VCaP (cell line): ENCODE results near the gene MYO5C.
"Not testable (repeated sequence)": the region's sequence is repeated elsewhere in the genome, so short reads cannot be mapped to it uniquely, and the experiment has no call there.

Source experiments
- H3K27ac ChIP-seq: fragments of 450-650 bp; 2 replicates; pipeline ENCODE4 v1.5.1; 2017
- CTCF ChIP-seq: fragments of 450-650 bp; conservative IDR thresholded peaks from 2 replicates; pipeline ENCODE4 v1.5.1; 2017; ENCODE audit warnings: mild to moderate bottlenecking, moderate library complexity

The MYO5C gene

DNA sequence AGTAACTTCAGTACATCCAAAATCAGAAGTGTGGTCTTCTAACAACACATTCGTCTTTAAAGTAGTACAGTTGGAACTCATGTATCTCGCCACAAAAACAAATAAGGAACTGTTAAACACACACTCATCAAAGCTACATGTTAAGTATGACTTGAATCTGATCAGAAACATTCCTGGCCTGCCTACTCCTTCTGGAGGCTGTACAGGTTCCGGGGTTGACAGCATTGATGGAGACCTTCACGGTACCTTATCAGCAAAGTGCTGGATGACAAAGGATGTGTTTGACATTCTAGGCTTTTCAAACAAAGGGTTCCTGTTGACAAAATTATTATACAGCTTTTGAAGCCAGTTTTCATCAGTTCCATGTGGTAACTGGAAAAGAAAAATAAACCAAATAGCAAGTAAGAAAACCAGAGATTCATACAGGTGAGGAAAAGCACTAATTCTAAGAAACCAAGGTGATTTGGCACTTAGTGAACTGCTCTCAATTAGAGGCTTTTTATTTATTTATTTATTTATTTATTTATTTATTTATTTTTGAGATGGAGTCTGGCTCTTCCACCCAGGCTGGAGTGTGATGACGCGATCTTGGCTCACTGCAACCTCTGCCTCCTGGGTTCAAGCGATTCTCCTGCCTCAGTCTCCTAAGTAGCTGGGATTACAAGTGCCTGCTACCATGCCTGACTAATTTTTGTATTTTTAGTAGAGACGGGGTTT is 44.3 kb downstream of the MYO5C start:
- no peak overlapping the region for H3K27ac ChIP-seq
- TF ChIP-seq CTCF = no peak

DNA sequence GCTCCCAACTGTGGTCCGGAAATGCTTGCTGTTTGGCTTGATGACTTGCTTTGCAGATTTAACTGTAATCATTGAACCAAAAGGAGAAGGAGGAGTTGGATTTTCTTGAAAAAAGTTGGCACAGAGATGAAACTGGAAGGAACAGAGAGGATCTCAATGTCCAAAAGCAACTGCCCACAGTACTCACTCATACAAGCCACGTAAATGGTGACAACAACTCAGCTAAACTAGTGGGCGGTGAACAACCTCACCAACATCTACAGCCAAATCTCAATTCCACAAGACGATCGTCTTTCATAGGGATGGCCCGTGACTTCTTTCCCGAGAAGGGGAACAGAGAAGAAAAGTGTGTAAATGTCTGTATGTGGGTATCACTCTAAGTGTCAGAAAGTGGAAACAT is 48.1 kb downstream of the MYO5C start:
- H3K27ac ChIP-seq = no peak overlapping the region
- TF ChIP-seq CTCF = no peak

- no peak for TF ChIP-seq CTCF
- H3K27ac ChIP-seq = no peak overlapping the region
These were observed 48.7 kb downstream of the MYO5C start for GRCh38 chr15:52246686-52247431.

GRCh38 chr15:52243697-52244555 is 51.7 kb downstream of the MYO5C start:
- no peak overlapping the region for H3K27ac ChIP-seq
- no peak for TF ChIP-seq CTCF

- TF ChIP-seq CTCF = no peak
- H3K27ac ChIP-seq = no peak overlapping the region
These were observed 52.3 kb downstream of the MYO5C start for GRCh38 chr15:52243286-52243685.

DNA sequence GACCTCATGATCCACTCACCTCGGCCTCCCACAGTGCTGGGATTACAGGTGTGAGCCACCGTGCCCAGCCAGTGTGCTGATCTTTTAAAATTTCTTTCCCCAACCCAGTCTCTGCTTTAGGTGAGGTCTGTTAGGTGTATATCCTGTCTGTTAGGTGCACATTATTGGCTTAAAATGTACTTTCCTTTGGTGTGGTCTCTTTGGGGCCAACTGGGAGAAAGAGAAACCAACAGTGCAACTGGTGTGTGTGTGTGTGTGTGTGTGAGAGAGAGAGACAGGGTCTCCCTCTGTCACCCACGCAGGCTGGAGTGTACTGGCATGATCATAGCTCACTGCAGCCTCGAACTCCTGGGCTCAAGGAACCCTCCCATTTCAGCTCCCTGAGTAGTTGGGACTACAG is 54.1 kb downstream of the MYO5C start:
- no peak overlapping the region for H3K27ac ChIP-seq
- no peak for TF ChIP-seq CTCF

DNA sequence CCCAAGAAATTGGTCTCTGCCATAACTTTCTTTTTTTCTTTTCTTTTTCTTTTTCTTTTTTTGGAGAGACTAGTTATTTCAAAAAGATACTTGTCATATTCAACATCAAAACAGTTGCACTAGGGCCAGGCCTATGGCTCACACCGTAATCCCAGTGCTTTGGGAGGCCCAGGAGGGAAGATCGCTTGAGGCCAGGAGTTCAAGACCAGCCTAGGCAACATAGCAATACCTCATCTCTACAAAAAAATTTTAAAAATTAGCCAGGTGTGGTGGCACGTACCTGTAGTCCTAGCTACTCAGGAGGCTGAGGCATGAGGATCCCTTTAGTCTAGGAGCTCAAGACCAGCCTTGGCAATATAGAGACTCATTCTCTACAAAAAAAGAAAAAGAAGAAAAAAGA is 55.4 kb downstream of the MYO5C start:
- H3K27ac ChIP-seq = no peak overlapping the region
- no peak for TF ChIP-seq CTCF

DNA sequence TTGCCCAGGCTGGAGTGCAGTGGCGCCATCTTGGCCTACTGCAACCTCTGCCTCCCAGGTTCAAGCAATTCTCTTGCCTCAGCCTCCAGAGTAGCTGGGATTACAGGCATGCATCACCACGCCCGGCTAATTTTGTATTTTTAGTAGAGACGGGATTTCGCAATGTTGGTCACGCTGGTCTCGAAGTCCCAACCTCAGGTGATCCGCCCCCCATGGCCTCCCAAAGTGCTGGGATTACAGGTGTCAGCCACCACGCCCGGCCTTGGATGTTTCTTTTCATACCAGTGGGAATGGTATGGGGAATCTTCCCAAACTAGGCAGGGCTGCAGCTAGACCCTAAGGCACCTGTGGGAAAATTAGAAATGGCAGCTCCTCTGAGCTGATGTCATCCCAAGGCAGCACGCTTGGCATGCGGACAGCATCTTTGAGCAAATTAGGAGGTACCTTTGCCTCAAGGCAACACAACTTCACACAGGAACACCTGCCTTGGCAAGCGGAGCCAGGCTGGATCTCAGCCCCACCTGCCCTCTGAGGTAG is 56.5 kb downstream of the MYO5C start:
- not testable (repeated sequence) for H3K27ac ChIP-seq
